ENCODE data around the gene TRIM59. TPM values are rescaled to one million over a fixed set of nuclear protein-coding genes. Genes with fewer than 3 reads are reported as not detected.

Gene TRIM59
- total and polyA plus RNA-seq, 9 of the 15 experiments (the other 6 are each of a cell fraction or from before 2014, with no cell fraction given), result 16.8 to 101 (median 34.8) TPM

DNA sequence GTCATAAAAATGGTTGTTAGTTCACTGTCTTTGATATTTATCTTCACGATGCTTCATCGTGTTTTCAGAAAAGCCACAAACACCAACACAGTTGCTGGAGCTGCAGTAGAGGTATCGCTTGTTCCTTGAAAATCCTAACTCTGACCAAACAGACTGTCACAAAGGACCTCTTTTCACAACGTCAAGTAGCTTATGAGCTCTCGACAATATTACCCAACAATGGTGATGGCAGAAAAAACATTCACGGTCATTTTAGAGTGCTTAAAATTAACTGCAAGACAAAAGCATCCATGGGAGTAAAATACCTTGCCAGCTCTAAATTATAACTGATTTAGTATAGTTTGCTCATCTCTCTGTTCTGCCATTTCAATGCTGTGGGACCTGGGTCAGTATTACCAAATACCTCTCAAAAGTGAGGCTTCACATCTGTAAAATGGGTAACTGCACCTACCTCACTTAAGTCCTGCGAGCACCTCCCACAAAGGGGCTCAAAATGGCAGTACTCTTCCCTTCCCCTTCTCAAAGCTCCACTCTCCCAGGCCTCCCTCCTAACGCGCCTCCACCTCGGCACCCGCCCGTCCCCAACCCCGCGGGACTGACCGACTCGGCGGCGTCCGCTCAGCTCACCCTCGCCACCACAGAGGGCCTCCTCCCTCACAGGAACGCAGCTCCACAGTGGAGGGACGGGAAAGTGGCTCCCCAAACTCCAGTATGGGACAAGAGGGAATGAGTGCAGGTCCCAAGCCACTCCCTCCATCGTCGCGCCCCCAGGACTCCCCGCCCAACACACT is 546 bp downstream of the TRIM59 start (continued):
- TF ChIP-seq KLF6 (CRISPR knock-in tag; IDR thresholded peaks at IDR 0.05; ENCODE audit: borderline replicate concordance) (no peak), ZNF133 (CRISPR knock-in tag; IDR thresholded peaks at IDR 0.05) (no peak), NFRKB (IDR thresholded peaks at IDR 0.05; ENCODE audit: low read depth) (peak; percentile 69; the same call in 1 of the 2 replicates), NCOR1 (IDR thresholded peaks at IDR 0.05) (peak; percentile 12; the same call in 1 of the 2 replicates), POLR2AphosphoS2 (IDR thresholded peaks at IDR 0.05; ENCODE audit: low read length) (no peak), KLF16 (IDR thresholded peaks at IDR 0.05) (no peak), ETS2 (tag; IDR thresholded peaks at IDR 0.05; ENCODE audit: borderline replicate concordance, poor library complexity, severe bottlenecking) (no peak)
- TF ChIP-seq, protein P1, sequence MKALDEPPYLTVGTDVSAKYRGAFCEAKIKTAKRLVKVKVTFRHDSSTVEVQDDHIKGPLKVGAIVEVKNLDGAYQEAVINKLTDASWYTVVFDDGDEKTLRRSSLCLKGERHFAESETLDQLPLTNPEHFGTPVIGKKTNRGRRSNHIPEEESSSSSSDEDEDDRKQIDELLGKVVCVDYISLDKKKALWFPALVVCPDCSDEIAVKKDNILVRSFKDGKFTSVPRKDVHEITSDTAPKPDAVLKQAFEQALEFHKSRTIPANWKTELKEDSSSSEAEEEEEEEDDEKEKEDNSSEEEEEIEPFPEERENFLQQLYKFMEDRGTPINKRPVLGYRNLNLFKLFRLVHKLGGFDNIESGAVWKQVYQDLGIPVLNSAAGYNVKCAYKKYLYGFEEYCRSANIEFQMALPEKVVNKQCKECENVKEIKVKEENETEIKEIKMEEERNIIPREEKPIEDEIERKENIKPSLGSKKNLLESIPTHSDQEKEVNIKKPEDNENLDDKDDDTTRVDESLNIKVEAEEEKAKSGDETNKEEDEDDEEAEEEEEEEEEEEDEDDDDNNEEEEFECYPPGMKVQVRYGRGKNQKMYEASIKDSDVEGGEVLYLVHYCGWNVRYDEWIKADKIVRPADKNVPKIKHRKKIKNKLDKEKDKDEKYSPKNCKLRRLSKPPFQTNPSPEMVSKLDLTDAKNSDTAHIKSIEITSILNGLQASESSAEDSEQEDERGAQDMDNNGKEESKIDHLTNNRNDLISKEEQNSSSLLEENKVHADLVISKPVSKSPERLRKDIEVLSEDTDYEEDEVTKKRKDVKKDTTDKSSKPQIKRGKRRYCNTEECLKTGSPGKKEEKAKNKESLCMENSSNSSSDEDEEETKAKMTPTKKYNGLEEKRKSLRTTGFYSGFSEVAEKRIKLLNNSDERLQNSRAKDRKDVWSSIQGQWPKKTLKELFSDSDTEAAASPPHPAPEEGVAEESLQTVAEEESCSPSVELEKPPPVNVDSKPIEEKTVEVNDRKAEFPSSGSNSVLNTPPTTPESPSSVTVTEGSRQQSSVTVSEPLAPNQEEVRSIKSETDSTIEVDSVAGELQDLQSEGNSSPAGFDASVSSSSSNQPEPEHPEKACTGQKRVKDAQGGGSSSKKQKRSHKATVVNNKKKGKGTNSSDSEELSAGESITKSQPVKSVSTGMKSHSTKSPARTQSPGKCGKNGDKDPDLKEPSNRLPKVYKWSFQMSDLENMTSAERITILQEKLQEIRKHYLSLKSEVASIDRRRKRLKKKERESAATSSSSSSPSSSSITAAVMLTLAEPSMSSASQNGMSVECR (CRISPR knock-in tag; IDR thresholded peaks at IDR 0.05), result 0 out of 2 replicates have a peak, but pooled peaks have one; percentile 18
- TF ChIP-seq, protein P2, sequence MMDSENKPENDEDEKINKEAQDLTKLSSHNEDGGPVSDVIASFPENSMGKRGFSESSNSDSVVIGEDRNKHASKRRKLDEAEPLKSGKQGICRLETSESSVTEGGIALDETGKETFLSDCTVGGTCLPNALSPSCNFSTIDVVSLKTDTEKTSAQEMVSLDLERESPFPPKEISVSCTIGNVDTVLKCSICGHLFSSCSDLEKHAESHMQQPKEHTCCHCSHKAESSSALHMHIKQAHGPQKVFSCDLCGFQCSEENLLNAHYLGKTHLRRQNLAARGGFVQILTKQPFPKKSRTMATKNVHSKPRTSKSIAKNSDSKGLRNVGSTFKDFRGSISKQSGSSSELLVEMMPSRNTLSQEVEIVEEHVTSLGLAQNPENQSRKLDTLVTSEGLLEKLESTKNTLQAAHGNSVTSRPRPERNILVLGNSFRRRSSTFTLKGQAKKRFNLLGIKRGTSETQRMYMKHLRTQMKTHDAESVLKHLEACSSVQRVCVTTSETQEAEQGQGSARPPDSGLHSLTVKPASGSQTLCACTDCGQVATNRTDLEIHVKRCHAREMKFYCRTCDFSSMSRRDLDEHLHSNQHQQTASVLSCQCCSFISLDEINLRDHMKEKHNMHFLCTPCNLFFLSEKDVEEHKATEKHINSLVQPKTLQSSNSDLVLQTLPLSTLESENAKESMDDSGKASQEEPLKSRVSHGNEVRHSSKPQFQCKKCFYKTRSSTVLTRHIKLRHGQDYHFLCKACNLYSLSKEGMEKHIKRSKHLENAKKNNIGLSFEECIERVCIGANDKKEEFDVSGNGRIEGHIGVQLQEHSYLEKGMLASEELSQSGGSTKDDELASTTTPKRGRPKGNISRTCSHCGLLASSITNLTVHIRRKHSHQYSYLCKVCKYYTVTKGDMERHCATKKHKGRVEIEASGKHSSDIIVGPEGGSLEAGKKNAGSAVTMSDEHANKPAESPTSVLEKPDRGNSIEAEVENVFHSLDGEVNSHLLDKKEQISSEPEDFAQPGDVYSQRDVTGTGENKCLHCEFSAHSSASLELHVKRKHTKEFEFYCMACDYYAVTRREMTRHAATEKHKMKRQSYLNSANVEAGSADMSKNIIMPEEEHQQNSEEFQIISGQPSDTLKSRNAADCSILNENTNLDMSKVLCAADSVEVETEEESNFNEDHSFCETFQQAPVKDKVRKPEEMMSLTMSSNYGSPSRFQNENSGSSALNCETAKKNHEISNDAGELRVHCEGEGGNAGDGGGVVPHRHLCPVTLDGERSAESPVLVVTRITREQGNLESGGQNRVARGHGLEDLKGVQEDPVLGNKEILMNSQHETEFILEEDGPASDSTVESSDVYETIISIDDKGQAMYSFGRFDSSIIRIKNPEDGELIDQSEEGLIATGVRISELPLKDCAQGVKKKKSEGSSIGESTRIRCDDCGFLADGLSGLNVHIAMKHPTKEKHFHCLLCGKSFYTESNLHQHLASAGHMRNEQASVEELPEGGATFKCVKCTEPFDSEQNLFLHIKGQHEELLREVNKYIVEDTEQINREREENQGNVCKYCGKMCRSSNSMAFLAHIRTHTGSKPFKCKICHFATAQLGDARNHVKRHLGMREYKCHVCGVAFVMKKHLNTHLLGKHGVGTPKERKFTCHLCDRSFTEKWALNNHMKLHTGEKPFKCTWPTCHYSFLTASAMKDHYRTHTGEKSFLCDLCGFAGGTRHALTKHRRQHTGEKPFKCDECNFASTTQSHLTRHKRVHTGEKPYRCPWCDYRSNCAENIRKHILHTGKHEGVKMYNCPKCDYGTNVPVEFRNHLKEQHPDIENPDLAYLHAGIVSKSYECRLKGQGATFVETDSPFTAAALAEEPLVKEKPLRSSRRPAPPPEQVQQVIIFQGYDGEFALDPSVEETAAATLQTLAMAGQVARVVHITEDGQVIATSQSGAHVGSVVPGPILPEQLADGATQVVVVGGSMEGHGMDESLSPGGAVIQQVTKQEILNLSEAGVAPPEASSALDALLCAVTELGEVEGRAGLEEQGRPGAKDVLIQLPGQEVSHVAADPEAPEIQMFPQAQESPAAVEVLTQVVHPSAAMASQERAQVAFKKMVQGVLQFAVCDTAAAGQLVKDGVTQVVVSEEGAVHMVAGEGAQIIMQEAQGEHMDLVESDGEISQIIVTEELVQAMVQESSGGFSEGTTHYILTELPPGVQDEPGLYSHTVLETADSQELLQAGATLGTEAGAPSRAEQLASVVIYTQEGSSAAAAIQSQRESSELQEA (IDR thresholded peaks at IDR 0.05; ENCODE audit: low read depth), result no peak
- TF ChIP-seq, protein P3, sequence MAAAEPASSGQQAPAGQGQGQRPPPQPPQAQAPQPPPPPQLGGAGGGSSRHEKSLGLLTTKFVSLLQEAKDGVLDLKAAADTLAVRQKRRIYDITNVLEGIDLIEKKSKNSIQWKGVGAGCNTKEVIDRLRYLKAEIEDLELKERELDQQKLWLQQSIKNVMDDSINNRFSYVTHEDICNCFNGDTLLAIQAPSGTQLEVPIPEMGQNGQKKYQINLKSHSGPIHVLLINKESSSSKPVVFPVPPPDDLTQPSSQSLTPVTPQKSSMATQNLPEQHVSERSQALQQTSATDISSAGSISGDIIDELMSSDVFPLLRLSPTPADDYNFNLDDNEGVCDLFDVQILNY (CRISPR knock-in tag; IDR thresholded peaks at IDR 0.05), result no peak
- TF ChIP-seq, protein P4, sequence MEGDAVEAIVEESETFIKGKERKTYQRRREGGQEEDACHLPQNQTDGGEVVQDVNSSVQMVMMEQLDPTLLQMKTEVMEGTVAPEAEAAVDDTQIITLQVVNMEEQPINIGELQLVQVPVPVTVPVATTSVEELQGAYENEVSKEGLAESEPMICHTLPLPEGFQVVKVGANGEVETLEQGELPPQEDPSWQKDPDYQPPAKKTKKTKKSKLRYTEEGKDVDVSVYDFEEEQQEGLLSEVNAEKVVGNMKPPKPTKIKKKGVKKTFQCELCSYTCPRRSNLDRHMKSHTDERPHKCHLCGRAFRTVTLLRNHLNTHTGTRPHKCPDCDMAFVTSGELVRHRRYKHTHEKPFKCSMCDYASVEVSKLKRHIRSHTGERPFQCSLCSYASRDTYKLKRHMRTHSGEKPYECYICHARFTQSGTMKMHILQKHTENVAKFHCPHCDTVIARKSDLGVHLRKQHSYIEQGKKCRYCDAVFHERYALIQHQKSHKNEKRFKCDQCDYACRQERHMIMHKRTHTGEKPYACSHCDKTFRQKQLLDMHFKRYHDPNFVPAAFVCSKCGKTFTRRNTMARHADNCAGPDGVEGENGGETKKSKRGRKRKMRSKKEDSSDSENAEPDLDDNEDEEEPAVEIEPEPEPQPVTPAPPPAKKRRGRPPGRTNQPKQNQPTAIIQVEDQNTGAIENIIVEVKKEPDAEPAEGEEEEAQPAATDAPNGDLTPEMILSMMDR (IDR thresholded peaks at IDR 0.05 in 2 of 3, conservative IDR thresholded peaks at IDR 0.05 in 1 of 3; ENCODE audit: insufficient read depth in 2 of 3, low read depth in 1 of 3, low read length in 3 of 3), result no peak
